ENCODE measurements around the gene UGT3A2.
"Not testable (repeated sequence)": the region's sequence is repeated elsewhere in the genome, so short reads cannot be mapped to it uniquely, and the experiment has no call there.

The UGT3A2 gene

GRCh38 chr5:36055984-36056383 lies 10.7 kb downstream of the UGT3A2 start:
- DNase-seq = no peak
- intact Hi-C loops (cut with DNase I) = no loop called here

GRCh38 chr5:36054647-36055046 lies 12.0 kb downstream of the UGT3A2 start:
- intact Hi-C loops (cut with DNase I) = no loop called here
- no peak for DNase-seq

- DNase-seq = no peak
- intact Hi-C loops (cut with DNase I) = no loop called here
Observed at GRCh38 chr5:36052538-36052937, 14.1 kb downstream of the UGT3A2 start.

GRCh38 chr5:36049949-36050348 lies 16.7 kb downstream of the UGT3A2 start:
- DNase-seq = no peak
- intact Hi-C loops (cut with DNase I) = no loop called here

GRCh38 chr5:36047384-36048160 lies 19.1 kb downstream of the UGT3A2 start:
- DNase-seq = no peak
- intact Hi-C loops (cut with DNase I) = no loop called here

GRCh38 chr5:36045895-36046294 lies 20.8 kb downstream of the UGT3A2 start:
- intact Hi-C loops (cut with DNase I) = no loop called here
- no peak for DNase-seq

GRCh38 chr5:36041537-36041845 lies 25.2 kb downstream of the UGT3A2 start:
- intact Hi-C loops (cut with DNase I) = no loop called here
- no peak for DNase-seq

- no peak for DNase-seq
- intact Hi-C loops (cut with DNase I) = no loop called here
Observed at GRCh38 chr5:36040651-36041536, 25.8 kb downstream of the UGT3A2 start.

GRCh38 chr5:36035696-36036095 lies 31.0 kb downstream of the UGT3A2 start:
- no peak for DNase-seq
- intact Hi-C loops (cut with DNase I) = no loop called here

GRCh38 chr5:36034536-36035134 lies 32.0 kb downstream of the UGT3A2 start:
- DNase-seq = not testable (repeated sequence)

GRCh38 chr5:36033486-36033885 lies 33.2 kb downstream of the UGT3A2 start:
- intact Hi-C loops (cut with DNase I) = no loop called here
- no peak for DNase-seq

More at GRCh38 chr5:36034536-36035134, 32.0 kb downstream of the UGT3A2 start:
- intact Hi-C loops (cut with DNase I) = not testable (repeated sequence)

GRCh38 chr5:36033047-36033446 lies 33.6 kb downstream of the UGT3A2 start:
- intact Hi-C loops (cut with DNase I) = no loop called here
- DNase-seq = no peak

GRCh38 chr5:36031223-36031622 lies 35.5 kb downstream of the UGT3A2 start:
- intact Hi-C loops (cut with DNase I) = no loop called here
- no peak for DNase-seq

GRCh38 chr5:36029914-36030313 lies 36.8 kb downstream of the UGT3A2 start:
- intact Hi-C loops (cut with DNase I) = no loop called here
- peak in 7 of 10 donors; percentile 9 to 90 (median 29) for DNase-seq

GRCh38 chr5:36028816-36029465 lies 37.7 kb downstream of the UGT3A2 start:
- intact Hi-C loops (cut with DNase I) = no loop called here

GRCh38 chr5:36027711-36028110 lies 39.0 kb downstream of the UGT3A2 start:
- DNase-seq = no peak
- intact Hi-C loops (cut with DNase I) = no loop called here

More at GRCh38 chr5:36028816-36029465, 37.7 kb downstream of the UGT3A2 start:
- DNase-seq = no peak

GRCh38 chr5:36026706-36027465 lies 39.8 kb downstream of the UGT3A2 start:
- DNase-seq = no peak
- intact Hi-C loops (cut with DNase I) = no loop called here

GRCh38 chr5:36022246-36022645 lies 44.4 kb downstream of the UGT3A2 start:
- intact Hi-C loops (cut with DNase I); DNase-seq: not testable (repeated sequence)

GRCh38 chr5:36019584-36019983 lies 47.1 kb downstream of the UGT3A2 start:
- intact Hi-C loops (cut with DNase I); DNase-seq: not testable (repeated sequence)

- DNase-seq = no peak
- intact Hi-C loops (cut with DNase I) = no loop called here
Observed at GRCh38 chr5:36017622-36018021, 49.1 kb downstream of the UGT3A2 start.

Measured in posterior cingulate gyrus (tissue), 11 donors.